NCI-H1048 (cell line): ENCODE results near the gene KCNQ1.

Experiments used
- DNase-seq: peaks from one replicate; lab custom pipeline; 2025; lab: John Stamatoyannopoulos, UW

Gene KCNQ1

DNA sequence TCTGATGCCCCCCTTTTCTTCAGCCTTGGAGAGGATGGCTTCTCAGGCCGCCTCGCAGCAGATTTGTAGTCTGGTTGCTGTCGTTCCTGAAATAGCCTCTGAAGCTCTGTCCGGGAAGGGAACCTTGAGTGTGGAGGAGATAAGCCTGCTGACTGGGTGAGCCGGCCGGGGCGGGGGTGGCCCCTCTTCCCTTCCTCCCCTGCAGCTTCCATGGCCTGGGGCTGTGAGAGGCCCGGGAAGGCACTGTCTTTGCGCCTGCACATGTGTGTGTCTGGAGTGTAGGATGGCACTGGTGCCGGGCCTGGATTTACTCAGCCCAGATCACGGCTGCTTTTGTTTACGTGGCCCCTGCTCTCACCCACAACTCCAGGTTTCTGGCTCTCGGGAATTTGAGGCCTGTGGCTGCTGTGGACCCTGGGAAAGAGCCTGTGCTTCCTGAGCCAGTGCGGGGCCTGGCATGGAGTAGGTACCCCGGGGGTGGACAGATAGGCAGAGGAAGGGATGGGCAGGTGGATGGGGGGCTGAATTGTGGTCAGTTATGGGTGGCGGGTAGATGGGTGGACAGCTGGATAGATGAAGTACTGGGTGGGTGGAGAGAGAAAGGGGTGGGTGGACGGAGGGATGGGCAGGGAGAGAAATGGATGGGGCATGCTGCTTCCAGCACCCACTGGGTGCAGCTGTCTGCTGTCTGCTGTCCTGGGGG lies 16.6 kb downstream of the KCNQ1 start:
- no peak for DNase-seq

DNA sequence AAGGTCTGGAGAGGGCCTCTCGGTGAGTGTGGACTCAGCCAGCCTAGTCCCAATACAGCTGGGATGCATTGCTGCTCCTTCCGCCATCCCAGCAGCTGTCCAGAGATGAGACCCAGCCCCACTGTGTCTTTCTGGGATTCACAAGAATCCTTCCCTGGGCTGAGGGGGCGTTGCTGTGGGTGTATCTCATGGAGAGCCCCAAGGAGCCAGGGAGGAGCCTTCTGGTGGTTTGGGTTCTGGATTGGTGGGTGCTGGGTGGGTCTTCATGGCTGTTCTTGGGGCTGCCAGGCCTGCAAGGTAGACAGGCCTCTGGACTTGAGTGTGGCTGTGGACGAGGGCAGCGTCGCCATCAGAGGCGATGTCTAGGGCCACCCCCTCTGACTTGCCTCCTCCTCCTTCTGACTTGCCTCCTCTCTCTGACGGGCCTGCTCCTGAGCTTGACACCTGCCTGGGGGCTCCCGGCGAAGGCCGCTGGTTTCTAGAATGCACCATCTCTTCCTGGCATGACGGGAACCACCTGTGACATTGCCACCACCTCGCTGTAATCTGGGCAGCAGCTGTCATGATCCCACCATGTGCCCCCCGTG lies 17.2 kb downstream of the KCNQ1 start:
- DNase-seq: no peak

DNA sequence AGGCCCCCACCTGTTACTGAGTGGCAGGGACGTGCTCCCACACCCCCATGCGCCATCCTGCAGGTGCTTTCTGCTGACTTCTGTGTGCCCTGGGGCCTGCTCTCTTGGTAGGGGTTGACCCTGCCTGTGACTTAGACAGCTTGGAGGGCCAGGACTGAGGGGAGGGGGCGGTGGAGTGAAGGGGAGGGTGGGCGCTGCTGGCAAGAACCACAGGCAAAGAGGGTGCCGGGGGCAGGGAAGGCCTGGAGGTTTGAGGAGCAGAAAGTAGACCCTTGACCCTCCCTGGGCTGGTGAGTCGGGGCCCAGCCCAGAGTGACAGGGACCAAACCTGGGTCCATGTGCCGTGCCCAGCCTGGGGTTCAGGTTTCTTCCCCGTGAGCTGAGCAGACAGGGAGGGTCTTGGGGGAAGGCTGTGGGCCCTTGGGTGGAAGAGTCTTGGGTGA lies 17.8 kb downstream of the KCNQ1 start:
- DNase-seq: no peak

DNA sequence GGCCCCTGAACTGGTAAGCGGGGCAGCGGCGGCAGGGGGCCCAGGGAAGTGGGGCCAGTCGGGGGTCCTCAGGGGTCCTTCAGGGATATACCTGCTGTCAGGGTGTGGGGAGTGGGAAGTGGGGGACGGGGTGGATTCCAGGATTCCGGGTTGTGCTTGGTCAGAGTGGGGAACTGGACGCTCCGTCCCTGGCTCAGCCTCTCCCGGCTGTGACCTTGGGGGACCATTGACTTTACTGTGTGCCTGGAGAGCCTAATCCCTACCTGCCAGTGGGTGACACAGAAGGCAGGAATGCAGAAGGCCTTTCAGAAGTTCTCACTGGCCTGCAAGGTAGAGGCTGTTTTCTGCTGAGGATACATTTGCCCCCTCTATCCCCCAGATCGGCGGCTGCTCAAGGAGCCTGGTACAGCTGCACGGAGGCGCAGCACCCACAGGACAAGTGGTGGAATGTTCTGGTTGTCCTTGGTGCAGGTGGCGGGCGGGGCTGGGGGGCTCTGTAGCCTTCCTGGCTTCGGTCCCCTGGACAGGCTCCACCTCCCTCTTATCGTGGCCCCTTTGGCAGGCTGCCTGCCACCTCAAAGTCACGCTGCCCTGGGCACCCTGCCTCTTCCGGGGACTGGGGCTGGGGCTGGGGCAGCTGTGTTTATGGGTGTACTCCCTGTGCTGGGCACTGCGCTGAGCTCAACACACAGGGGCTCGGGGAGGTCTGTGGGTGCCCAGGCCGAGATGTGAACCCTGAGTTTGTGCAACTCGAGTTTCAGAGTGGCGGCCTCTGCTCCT lies 18.4 kb downstream of the KCNQ1 start:
- DNase-seq: no peak

DNA sequence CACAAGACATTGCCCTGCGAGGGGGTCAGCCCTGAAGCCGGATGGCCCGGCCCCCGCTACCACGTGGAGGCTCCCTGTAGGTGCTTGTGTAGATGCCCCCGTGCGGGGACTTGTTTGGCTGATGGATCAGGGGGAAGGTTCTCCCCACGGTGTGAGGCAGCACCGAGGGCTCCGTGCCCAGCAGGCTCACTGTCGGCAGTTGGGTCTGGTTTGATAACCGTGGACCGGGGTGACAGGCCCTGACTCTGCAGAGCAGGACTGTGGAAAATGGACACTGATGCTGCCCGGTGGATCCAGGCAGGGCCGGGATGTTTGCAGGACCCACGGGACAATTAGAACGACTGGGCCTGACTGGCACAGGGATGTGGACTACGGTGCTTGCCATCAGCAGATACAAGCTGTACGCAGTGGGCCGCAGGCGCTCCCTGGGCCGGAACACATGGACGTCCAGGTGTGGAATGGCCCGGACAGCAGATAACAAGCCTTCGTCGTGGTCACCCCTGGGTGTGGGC lies 19.0 kb downstream of the KCNQ1 start:
- no peak for DNase-seq

DNA sequence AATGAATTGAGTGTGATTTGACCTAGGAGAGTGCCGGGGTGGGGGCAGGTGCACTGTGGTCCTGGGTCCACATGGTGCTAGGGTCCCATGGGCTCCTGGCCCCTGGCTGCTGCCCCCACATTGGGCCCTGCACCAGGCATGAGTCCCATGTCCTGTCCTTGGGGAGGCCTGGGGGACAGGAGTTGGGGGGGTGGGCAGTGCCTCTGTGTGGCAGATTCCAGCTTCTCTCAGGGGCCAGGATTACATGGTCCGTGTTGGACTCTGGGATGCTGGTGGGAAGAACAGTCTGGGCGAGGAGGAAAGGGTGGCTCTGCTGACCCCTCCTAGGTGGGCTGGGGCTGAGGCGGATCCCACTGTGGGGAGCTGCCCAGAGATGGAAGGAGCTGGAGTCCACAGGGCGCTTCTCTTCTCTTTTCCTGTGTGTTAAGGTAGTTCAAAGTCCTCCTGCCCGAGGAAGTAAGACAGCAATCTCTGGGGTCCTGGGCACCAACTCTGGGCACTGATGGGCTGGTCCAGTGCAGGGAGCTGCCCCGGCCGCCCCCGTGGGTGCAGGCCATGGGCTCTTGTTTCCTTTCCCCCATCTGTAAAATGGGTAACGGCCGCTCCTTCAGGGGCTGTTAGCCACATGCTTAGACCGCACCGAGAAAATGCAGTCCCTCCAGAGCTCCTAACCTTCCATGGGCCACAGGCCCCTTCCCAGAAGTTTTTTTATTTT lies 19.8 kb downstream of the KCNQ1 start:
- no peak for DNase-seq

DNA sequence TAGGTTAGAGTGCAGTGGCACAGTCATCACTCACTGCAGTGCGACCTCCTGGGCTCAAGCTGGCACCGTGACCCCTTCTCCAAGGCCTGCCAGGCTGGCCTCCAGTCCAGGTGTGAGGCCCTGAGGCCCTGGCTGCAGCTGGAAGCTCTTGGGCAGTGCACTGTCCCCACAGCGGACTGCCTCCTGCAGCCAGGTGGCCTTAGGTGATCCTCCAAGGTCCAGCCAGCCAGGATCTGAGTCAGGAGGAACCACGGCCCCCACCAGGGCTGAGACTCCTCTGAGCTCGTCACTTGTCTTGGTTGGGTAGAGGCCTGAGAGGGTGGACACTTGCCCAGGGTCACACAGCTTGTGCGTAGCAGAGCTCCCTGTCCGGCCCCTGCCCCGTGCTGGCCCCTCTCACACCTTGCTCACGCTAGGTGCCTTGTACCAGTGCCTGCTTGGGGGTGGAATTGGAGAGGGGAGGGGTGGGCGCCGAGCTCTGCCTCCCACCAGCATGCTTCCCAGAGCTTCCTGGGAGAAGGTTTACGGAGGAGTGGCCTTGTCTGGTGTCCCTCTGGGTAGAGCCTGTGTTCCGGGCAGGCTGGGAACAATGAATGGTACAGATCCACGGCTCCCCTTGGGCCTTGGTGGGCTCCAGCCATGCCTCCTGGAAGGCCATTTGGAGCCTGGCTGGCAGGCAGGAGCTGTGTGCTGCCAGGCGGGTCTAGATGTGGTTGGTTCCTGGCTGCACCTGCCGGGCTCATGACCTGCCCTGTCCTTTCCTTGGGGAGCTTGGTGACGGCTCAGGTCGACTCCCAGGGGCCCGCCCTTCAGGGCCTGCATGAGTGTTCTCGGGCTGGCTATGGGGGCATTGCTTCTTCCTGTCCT lies 20.6 kb downstream of the KCNQ1 start:
- DNase-seq: no peak

DNA sequence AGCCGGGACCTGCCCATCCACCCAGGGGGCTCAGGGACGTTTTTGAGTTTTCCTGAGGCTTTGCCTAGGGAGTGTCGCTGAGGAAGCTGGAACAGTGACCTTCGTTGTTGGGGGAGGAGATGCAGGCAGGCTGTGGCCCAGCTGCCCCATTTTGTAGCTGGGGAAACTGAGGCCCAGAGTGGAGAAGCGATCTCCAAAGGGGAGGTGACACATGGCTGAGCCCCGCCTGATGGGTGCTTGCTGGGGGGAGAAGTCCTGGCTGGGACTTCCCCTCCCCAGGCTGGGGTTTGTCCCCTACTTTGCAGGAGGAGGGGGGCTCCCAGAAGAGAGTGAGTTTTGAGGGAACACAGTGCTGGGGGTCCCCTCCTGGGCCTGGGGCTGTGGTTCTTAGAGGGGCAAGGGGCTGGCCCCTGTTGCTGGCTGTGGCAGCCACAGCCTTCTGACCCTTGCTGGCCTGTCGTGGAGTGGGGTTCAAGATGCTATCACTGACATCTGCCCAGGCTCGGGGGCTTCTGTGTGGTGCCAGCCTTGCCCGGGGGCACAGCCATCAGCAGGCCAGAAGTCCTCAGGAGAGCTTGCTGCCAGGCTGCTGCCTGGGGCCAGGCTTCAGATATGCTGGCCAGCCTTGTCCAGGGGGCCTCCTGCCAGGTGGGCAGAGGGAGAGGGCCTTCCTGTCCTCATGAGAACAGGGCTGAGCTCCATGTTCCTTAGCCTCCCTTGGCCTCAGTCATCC lies 21.4 kb downstream of the KCNQ1 start:
- no peak for DNase-seq

DNA sequence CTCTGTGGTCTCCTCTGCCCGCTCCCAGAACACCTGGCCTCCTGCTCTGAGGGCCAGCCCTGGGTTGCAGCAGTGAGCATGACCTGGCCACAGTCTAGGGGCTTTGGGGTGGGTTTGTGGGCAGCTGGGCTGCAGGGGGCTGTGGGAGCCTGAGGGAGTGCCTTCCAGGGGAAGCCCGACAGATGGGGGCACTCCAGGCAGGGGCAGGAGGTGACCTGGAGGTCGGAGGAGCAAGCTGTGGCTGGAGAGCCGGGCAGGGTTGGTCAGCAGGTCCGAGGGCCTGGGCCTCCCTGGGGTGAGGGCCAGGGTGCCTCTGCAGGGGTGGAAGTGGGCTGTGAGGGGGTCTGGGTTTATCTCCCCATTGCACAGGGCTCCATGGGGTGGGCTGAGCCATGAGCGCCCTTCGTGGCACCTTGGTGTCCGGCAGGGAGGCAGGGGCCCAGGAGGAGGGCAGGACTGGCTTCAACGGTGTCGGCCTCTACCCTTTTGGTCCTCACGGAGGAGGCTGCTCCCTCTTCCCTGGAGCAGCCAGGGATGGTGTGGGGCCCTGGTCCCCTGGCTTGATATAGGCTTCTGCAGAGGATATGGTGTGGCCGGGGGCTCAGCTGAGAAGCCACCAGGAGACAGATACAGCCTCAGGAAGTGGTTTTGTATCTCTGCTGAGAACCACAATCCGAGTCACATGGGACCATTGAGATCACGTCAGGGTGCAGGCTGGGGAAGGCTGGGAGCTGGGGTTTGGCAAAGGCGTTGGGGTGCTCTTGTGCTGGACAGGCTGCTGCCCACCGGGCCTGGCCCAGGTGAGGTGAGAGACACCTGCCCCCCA lies 22.3 kb downstream of the KCNQ1 start:
- DNase-seq: no peak

DNA sequence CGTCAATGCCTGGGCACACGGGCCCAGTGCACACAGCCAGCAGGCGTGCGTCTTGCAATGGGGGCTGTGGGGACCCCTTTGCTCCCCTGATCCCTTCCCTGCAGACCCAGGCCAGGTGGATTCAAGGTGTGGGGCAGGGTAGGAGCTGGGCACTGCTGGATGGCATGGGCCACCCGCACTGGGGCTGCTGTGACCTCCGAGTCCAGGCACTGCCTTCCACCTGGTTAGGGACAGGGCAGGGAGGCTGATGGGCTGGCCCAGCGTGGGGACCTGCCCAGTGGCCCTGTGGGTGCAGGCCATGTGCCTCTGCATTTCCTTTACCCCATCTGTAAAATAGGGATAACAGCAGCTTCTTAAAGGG lies 22.9 kb downstream of the KCNQ1 start:
- DNase-seq: no peak

DNA sequence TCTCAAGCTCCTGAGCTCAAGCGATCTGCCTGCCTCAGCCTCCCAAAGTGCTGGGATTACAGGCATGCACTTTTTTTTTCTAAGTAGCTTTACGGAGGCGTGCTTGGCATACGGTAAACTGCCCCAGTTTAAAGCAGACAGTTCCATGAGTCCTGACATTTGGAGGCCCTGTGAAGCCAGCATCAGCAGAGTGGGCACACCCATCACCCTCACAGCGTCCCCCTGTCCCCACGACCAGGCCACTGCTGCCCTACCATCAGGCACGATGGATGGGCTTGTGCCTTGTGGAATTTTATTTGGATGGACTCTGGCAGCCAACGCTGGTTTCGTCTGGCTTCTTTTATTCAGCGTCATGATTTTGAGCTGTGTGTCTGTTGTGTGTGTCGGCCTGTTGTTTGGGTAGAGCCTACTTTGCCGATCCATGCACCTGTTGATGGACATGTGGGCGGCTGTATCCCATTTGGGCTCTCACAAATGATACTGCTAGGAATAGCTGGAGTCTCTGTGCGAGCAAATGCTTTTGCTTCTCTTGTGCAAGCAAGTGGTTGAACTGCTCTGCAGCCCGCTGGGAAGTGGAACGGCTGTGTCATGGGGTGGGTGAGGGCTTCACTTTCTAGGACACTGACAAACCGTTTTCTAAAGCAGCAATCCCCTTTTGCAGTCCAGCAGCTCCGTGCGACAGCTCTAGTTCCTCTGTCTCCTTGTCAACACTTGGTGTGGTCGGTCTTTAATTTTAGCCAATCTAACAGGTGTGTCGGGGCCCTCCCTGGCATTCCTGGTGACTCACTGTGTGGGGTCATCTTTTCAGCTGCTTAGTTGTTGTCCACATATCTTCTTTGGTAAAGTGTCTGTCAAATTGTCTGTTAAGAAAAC lies 23.8 kb downstream of the KCNQ1 start:
- DNase-seq: no peak

DNA sequence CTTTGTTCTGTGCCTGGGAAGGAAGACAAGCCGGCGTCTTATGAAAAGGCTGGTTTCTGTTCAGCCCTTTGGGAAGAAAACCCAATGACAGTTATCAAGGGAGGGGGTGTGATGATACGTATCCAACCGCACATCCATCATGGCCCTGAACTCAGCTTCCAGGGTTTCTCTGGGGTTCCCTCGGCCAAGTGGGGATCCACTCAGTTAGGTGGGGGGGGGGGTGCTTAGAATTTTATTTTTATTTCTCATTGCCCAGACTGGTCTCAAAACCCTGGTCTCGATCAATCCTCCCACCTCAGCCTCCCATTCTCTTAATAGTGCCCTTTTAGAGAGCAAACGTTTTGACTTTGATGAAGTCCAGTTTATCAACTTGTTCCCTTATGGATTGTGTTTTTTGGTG lies 25.7 kb downstream of the KCNQ1 start:
- no peak for DNase-seq

DNA sequence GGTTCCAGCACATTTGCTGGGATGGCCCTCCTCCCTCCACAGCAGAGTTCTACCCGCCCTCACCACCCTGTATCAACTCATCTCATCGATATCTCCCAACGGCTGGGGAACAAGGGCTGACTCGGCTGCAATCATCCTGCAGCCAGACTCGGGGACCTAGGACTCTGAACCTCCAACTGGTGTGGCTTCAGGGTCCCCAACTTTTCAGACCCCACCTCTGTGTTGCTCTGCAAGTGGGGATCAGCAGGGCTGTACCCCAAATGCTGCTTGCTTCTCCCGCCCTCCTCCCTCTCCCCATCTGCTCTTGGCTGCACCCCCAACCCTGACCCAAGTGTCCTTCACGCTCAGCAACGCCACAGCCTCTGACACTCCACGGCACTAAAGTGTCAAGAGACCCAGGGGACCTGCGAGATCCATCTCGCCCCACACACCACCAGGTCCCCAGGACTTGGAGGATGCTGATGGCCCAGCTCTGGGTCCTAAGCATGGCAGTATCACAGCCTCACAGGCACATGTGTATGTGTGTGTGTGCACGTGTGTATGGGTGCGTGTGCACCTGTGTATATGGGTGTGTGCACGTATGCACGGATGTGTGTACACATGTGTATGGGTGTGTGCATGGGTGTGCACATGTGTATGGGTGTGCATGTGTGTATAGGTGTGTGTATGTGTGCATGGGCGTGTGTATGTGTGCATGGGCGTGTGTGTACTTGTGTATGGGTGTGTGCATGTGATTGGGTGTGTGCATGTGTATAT lies 26.4 kb downstream of the KCNQ1 start:
- no peak for DNase-seq

DNA sequence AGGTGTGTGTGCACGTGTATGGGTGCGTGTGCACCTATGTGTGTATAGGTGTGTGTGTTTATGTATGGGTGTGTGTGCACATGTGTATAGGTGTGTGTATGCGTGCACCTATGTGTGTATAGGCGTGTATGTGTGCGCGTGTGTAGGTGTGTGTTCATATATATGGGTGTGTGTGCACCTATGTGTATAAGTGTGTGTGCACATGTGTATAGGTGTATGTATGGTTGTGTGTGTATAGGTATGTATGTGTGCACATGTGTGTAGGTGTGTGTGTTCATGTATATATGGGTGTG lies 26.9 kb downstream of the KCNQ1 start:
- DNase-seq: no peak

DNA sequence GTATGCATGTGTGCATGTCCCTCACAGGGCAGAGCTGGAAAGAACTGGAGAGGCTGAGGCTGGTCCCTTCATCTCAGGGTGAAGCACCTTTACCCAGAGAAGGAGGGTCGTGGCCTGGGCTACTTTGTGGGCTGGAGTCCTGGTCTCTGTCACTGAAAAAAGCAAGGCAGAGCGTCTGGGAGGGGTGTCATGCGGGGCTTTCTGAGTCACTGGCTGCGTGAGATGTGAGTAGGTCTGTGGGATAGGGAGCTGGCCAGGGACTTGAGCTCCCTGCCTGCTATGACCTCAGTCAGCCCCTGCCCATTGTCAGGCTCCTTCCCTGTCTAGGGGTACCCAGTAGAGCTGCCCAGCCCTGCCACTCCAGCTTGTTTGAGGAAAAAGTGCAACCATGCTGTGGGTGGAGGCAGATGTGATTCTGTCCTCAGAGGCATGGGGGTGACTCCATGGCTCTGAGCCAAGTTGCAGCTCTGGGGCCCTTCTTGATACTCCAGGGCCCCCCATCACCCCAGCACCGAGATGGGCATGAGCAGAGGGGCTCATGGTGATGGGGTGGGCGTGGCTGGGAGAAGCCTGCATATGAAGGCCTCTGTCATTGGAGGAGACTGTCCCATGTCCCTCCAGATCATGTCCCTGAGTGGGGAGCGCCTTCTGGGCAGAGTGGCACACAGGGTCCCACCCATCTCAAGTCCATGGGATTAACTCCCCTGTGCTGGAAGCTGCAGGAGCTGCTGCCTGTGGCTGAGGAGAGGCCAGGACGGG lies 27.8 kb downstream of the KCNQ1 start:
- DNase-seq: no peak

DNA sequence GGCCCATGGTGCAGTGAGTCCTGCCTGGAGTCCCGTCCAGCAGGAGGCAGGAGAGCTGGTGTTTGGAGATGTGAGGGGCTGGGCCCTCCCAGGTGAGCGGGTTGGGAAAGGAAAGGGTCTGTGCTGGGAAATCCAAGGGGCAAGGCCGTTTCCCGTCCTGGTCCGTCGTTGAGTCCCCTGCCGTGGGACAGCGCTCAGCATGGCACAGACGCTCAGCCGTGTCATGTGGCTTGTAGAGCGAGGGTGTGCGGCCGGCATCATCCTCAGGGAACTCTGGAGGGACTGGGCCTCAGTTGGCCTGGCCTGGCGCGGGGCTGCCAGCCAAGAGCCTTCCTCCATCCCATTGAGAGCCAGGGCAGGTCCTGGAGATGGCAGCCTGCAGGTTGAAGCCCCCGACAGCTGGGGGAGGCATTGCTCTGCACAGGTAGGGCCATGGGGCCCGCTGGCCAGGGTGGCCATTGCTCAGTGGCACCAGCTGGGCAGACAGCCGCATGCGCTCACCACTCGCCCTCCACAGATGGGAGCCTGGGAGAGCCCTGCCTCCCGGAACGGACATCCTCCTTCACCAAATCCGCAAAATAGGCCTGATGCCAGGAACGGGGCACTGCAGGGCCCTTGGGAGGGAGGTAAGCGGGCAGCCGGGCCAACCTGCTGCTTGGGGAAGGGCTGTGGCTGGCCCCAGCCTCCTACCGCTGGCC lies 28.7 kb downstream of the KCNQ1 start:
- no peak for DNase-seq
